Measurements from ENCODE around the gene EFTUD2. TPM values are rescaled to one million over a fixed set of nuclear protein-coding genes. Genes with fewer than 3 reads are reported as not detected.

EFTUD2 gene
- total and polyA plus RNA-seq, 10 donors, result 39.0 to 140 (median 102) TPM

- whole genome bisulfite sequencing, 5 donors, result 87 to 98% (median 94%) methylated on average over 8 to 9 of the region's 9 CpGs
- DNase-seq, result peak; percentile 59
- intact Hi-C loops (cut with DNase I; ENCODE audit: low total_unique reads), result no loop called here
Measured at GRCh38 chr17:44935116-44935515, 35.9 kb upstream of the EFTUD2 start.

GRCh38 chr17:44934745-44935105 is 35.5 kb upstream of the EFTUD2 start:
- intact Hi-C loops (cut with DNase I; ENCODE audit: low total_unique reads), result no loop called here
- TF ChIP-seq POLR2AphosphoS5 (IDR thresholded peaks at IDR 0.05) (no peak), POLR2A (IDR thresholded peaks at IDR 0.05) (no peak), CTCF (IDR thresholded peaks at IDR 0.05 in 8 of 11, conservative IDR thresholded peaks at IDR 0.05 in 3 of 11) (no peak)
- Histone ChIP-seq H3K36me3 (peaks cover 0 to 72% (median 0%) of the 10 kb centered on the region in 6 donors), H3K4me1 (no peaks in the 10 kb centered on the region), H3K9me3 (peaks cover 0 to 10% (median 7%) of the 10 kb centered on the region in 8 donors), H3K4me3 (no peak overlapping the region), H3K27me3 (replicated peaks in 1 of 7) (no peaks in the 10 kb centered on the region), H3K27ac (no peak overlapping the region)
- 90 to 97% (median 96%) methylated on average over 9 to 10 of the region's 10 CpGs for WGBS, 5 donors
- peak; percentile 37 for DNase-seq

More at GRCh38 chr17:44935116-44935515, 35.9 kb upstream of the EFTUD2 start:
- Histone ChIP-seq H3K4me3 (no peak overlapping the region), H3K27ac (no peak overlapping the region), H3K9me3 (peaks cover 0 to 10% (median 7%) of the 10 kb centered on the region in 8 donors), H3K27me3 (replicated peaks in 1 of 7) (no peaks in the 10 kb centered on the region), H3K36me3 (peaks cover 0 to 68% (median 0%) of the 10 kb centered on the region in 6 donors), H3K4me1 (no peaks in the 10 kb centered on the region)
- TF ChIP-seq POLR2A (IDR thresholded peaks at IDR 0.05) (no peak), POLR2AphosphoS5 (IDR thresholded peaks at IDR 0.05) (no peak), CTCF (IDR thresholded peaks at IDR 0.05 in 8 of 11, conservative IDR thresholded peaks at IDR 0.05 in 3 of 11) (no peak)

- peak; percentile 66 for DNase-seq
Measured at GRCh38 chr17:44933824-44934744, 34.8 kb upstream of the EFTUD2 start.

More at GRCh38 chr17:44933824-44934744, 34.8 kb upstream of the EFTUD2 start:
- WGBS, 5 donors, result 86 to 96% (median 91%) methylated on average over 32 to 34 of the region's 34 CpGs
- Histone ChIP-seq H3K9me3 (peaks cover 0 to 10% (median 7%) of the 10 kb centered on the region in 8 donors), H3K4me1 (no peaks in the 10 kb centered on the region), H3K36me3 (peaks cover 0 to 78% (median 0%) of the 10 kb centered on the region in 6 donors), H3K4me3 (no peak overlapping the region), H3K27ac (peak overlapping the region in 1 of 8 donors; percentile 8), H3K27me3 (replicated peaks in 1 of 7) (no peaks in the 10 kb centered on the region)
- peak in 2 of 3 donors; percentile 8 to 61 for TF ChIP-seq POLR2AphosphoS5 (IDR thresholded peaks at IDR 0.05)
- no peak for TF ChIP-seq CTCF (IDR thresholded peaks at IDR 0.05 in 8 of 11, conservative IDR thresholded peaks at IDR 0.05 in 3 of 11)
- TF ChIP-seq POLR2A (IDR thresholded peaks at IDR 0.05), result no peak
- intact Hi-C loops (cut with DNase I; ENCODE audit: low total_unique reads), result no loop called here
